GM10248 (cell line): ENCODE results near the gene HADH.

ENCODE experiments used
- CTCF ChIA-PET: fragments of 300-600 bp; sonication (Branson Sonifier 250); formaldehyde crosslinking; extraction: SDS; loops from one replicate; lab custom pipeline; 2021; ENCODE audit warnings: antibody characterized with exemption; lab: Yijun Ruan, JAX
- POLR2A ChIA-PET: fragments of 350-650 bp; sonication (Branson Sonifier 250); formaldehyde crosslinking; extraction: SDS; loops from one replicate; lab custom pipeline; 2020; ENCODE audit warnings: antibody characterized with exemption; lab: Yijun Ruan, JAX
- DNase-seq: peaks from one replicate; pipeline ENCODE4 v3.0.0; 2012; ENCODE audit errors: extremely low spot score
- TF ChIP-seq, protein P1 (sequence below): IDR thresholded peaks from 2 replicates; pipeline ENCODE4 v1.5.1; 2012; ENCODE audit warnings: mild to moderate bottlenecking, low read depth; ENCODE audit errors: extremely low read depth, missing control alignments, control extremely low read depth

HADH gene

DNA sequence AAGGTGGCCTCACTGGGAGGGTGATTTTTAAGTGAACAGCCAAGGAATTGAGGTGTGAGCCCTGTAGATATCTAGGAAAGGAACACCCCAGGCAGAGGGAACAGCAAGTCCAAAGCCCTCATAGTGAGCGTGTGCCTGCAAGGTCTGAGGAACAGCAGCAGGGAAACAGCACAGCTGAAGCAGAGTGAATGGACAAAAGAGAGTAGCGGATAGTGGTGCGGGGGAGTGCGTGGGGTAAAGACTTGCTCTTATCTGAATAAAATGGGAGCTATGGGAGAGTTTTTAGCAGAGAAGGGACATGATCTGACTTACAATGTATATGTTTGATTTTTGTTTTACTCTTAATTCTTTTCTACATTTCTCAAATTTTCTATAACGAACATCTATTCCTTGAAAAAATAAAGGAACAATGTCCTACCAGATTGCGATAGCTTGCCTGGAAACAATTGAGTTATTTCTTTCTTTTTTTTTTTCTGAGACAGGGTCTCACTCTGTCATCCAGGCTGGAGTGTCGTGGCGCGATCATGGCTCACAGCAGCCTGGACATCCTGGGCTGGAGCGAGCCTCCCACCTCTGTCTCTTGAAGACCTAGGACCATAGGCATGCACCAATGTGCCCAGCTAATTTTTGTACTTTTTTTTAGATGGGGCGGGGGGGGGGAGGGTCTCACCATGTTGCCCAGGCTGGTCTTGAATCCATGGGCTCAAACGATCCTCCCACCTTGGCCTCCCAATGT is 19.5 kb upstream of the HADH start:
- TF ChIP-seq, protein P1, sequence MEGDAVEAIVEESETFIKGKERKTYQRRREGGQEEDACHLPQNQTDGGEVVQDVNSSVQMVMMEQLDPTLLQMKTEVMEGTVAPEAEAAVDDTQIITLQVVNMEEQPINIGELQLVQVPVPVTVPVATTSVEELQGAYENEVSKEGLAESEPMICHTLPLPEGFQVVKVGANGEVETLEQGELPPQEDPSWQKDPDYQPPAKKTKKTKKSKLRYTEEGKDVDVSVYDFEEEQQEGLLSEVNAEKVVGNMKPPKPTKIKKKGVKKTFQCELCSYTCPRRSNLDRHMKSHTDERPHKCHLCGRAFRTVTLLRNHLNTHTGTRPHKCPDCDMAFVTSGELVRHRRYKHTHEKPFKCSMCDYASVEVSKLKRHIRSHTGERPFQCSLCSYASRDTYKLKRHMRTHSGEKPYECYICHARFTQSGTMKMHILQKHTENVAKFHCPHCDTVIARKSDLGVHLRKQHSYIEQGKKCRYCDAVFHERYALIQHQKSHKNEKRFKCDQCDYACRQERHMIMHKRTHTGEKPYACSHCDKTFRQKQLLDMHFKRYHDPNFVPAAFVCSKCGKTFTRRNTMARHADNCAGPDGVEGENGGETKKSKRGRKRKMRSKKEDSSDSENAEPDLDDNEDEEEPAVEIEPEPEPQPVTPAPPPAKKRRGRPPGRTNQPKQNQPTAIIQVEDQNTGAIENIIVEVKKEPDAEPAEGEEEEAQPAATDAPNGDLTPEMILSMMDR, result no peak
- POLR2A ChIA-PET, result no interaction called here
- CTCF ChIA-PET, result interaction anchor here (0.8 kb wide), 1 partner anchor 10 kb away, joined by 3 read pairs; no protein-coding TSS in a partner anchor
- DNase-seq, result no peak

DNA sequence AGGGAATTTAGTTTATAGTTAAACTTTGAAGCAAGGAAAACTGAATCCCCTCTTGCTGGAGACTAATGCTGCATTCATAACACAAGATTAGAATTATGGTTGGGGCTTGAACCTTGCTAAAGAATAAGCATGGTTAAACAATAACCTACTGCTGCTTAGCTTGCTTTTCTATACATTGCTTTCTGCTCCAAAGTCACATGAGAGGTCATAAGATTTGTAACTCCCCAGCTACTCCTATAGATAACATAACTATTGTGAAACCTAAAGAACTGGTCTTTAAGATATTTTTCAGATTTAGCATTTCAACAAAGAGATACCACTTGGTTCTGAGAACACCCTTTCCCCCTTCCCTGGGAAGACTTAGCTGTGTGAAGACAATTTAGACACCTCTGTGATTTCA is 17.1 kb upstream of the HADH start:
- ChIA-PET CTCF (no interaction called here), POLR2A (no interaction called here)
- DNase-seq, result no peak
- TF ChIP-seq, protein P1, result no peak

DNA sequence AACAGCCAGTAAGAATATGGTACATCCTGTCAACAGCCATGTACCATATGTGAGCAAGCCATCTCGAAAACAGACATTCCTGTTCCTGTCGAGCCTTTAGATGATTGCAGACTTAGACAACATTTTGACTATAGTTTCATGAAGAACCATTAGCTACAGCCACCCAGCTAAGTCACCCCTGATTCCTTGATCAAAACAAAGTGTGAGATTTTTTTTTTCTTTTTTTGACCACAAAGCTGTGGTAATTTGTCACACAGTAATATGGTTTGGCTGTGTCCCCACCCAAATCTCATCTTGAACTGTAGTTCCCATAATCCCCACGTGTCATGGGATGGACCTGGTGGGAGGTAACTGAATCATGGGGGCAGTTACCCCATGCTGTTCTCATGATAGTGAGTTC is 15.2 kb upstream of the HADH start:
- ChIA-PET CTCF (no interaction called here), POLR2A (no interaction called here)
- TF ChIP-seq, protein P1, result no peak
- no peak for DNase-seq

DNA sequence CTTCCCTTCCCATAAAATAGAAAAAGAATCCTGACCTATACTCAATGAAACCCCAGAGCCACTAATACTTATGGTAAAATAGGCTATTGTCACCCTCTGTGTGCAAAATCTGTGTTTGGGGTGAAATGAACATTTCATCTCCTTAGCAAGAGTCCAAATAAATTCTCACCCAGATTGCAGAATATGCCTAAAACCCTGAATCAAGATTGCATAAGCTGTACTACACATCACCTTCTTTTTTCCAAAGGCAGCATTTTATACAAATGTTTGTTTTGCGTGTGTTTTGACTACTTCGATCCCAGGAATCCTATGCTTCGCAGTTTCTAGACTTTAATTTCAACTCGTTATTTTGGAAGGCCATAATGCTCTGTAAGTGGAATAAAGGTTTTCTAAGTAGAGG is 12.2 kb upstream of the HADH start:
- TF ChIP-seq, protein P1, result no peak
- DNase-seq, result no peak
- ChIA-PET POLR2A (no interaction called here), CTCF (no interaction called here)

DNA sequence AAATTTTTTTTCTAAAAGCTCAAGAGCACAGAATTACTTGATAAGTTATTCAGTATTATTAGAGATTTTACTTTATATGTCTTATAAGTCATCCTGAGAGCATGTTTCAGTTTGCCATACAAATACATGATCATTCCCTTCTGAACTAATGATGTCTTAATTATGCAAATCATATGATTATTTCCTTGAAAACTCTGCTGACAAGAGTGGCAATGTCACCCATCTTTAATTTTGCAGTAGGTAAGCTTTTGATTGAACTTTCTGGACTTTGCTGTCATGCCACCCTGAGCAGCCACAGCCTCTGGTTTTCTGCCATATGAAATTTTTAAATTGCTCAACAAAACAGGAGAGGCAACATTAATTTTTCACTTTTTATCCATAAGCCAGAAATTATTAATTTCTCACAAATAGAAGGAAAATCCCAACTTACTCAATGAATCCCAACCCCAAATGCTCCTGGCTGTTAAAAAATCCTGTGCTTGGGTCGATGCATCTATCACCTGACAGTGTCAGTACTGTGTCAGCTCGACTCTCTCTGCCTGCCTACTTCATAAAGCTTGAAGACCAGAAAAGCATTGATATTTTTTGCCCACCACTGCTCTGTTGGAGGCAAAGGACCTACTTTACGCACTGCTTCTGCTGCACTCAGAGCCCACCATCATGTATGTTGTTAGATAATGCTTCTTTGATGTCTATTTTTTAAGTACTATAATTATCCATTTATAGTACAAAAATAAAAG is 11.6 kb upstream of the HADH start:
- DNase-seq, result no peak
- TF ChIP-seq, protein P1, result no peak
- ChIA-PET CTCF (no interaction called here), POLR2A (no interaction called here)

DNA sequence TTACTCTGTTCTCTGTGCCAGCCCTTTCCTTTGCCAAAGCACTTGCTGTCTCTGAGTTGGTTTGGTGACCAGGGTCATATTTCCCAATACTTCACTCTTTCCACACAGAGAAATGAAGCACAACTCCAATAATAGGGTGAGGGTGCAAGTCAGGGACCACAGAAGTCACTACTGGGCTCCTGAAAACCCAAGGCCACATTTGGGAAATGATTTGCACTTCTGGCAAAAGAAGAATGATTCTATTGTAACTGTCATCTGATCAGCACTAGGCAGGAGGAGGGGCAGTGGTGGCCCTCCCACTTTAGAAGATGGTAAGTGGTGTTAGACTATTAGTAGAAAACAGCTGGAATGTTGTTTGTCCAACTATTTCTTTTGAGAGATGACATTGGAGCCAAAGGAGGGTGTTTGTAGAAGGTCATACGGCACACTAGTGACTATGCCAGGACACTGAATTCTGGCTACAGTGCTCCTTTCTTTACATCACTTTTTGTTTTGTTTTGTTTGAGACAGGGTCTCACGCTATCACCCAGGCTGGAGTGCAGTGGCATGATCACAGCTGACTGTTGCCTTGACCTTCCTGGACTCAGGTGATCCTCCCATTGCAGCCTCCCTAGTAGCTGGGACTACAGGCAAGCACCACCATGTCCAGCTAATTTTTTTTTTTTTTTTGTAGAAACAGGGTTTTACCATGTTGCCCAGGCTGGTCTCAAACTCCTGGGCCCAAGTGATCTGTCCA is 10.8 kb upstream of the HADH start:
- TF ChIP-seq, protein P1, result no peak
- ChIA-PET CTCF (no interaction called here), POLR2A (no interaction called here)
- no peak for DNase-seq
